Measurements from ENCODE around the gene HS3ST3A1. TPM values are rescaled to one million over a fixed set of nuclear protein-coding genes. Genes with fewer than 3 reads are reported as not detected.

HS3ST3A1 gene
- total and polyA plus RNA-seq, 2 of the 8 experiments (the other 6 are each of a cell fraction or from before 2014, with no cell fraction given) = 5.4 to 5.7 TPM

- ChIA-PET POLR2A (ENCODE audit: partially characterized antibody) (no interaction called here), CTCF (ENCODE audit: partially characterized antibody) (interaction anchor here (0.7 to 0.8 kb wide), 2 partner anchors 51 to 514 kb away, joined by 3 to 4 read pairs; no protein-coding TSS in a partner anchor)
- Histone ChIP-seq H3K56ac (replicated peaks; ENCODE audit: insufficient read length, low read depth, low read length) (peak overlapping the region; percentile 7), H3K27ac (ENCODE audit: low read depth, low read length) (no peak overlapping the region), H3K36me3 (ENCODE audit: control insufficient read depth in 2 of 4, insufficient read depth in 4 of 4, low read length in 3 of 4) (no peaks in the 10 kb centered on the region; a peak in 2 of 8 replicates), H3K4me1 (replicated peaks in 1 of 4; ENCODE audit: control insufficient read depth in 3 of 4, insufficient read depth in 4 of 4, low read length in 3 of 4) (no peaks in the 10 kb centered on the region), H3K9ac (replicated peaks in 1 of 4; ENCODE audit: extremely low read depth in 1 of 4, low read depth in 3 of 4, low read length in 3 of 4) (no peak overlapping the region), H4K20me1 (replicated peaks in 1 of 2; ENCODE audit: control insufficient read depth in 1 of 2, insufficient read depth in 2 of 2, low read length in 2 of 2) (no peaks in the 10 kb centered on the region), H2AFZ (ENCODE audit: low read length) (no peak overlapping the region), H3K27me3 (replicated peaks in 1 of 4; ENCODE audit: control insufficient read depth in 3 of 4, extremely low read depth in 1 of 4, insufficient read depth in 3 of 4, low read length in 3 of 4) (no peaks in the 10 kb centered on the region), H4K5ac (ENCODE audit: insufficient read length, low read depth, low read length) (no peak overlapping the region), H3K4me3 (ENCODE audit: extremely low read depth in 1 of 4, insufficient read depth in 2 of 4, low read depth in 3 of 4, low read length in 4 of 4) (no peak overlapping the region), H3K79me1 (ENCODE audit: low read depth, low read length) (no peaks in the 10 kb centered on the region), H3K14ac (ENCODE audit: insufficient read length) (no peak overlapping the region), H3K79me2 (ENCODE audit: control insufficient read depth in 1 of 2, insufficient read depth in 2 of 2, low read length in 2 of 2) (no peaks in the 10 kb centered on the region), H3K23ac (ENCODE audit: insufficient read length) (no peak overlapping the region), H2AK5ac (ENCODE audit: low read depth, low read length) (no peak overlapping the region), H3K18ac (ENCODE audit: extremely low read depth, low read length) (no peak overlapping the region), H2BK120ac (replicated peaks; ENCODE audit: low read depth, low read length) (no peak overlapping the region), H2BK5ac (ENCODE audit: low read depth, low read length) (no peak overlapping the region), H3K4ac (replicated peaks; ENCODE audit: insufficient read length, low read depth, low read length) (no peak overlapping the region), H2BK20ac (ENCODE audit: low read length) (no peak overlapping the region), H3K9me3 (ENCODE audit: insufficient read depth in 2 of 2, low read depth in 1 of 2, low read length in 1 of 2) (no peaks in the 10 kb centered on the region; a peak in 1 of 4 replicates), H3K4me2 (ENCODE audit: insufficient read depth in 1 of 2, low read depth in 2 of 2, low read length in 2 of 2) (no peak overlapping the region), H2BK15ac (ENCODE audit: low read length) (no peak overlapping the region), H3K23me2 (ENCODE audit: low read depth, low read length) (no peaks in the 10 kb centered on the region), H4K91ac (replicated peaks; ENCODE audit: insufficient read length, low read length) (no peak overlapping the region), H2BK12ac (ENCODE audit: low read depth, low read length) (no peak overlapping the region), H4K8ac (ENCODE audit: extremely low read depth, insufficient read depth, low read length) (no peak overlapping the region)
- DNase-seq (ENCODE audit: low read depth in 1 of 2, low spot score in 2 of 2) (no peak), FAIRE-seq (no peak)
- WGBS, 2 experiments (ENCODE audit: extremely low coverage in 1 of 2, insufficient coverage in 1 of 2, insufficient read length in 1 of 2, insufficient replicate concordance in 2 of 2, low coverage in 1 of 2, low lambda C conversion rate in 2 of 2, missing lambda C conversion rate in 1 of 2) = 72% methylated on average over 8 of the region's 8 CpGs; no CpG with 5 or more reads in 1 of the 2 experiments
- TF ChIP-seq E2F6 (IDR thresholded peaks at IDR 0.05) (no peak), MAX (IDR thresholded peaks at IDR 0.05) (no peak), PHF8 (conservative IDR thresholded peaks at IDR 0.05; ENCODE audit: low read depth, low read length) (no peak), ZNF274 (IDR thresholded peaks at IDR 0.05; ENCODE audit: borderline replicate concordance, extremely low read depth, low read length) (no peak), USF2 (IDR thresholded peaks at IDR 0.05; ENCODE audit: low read length) (no peak), NANOG (IDR thresholded peaks at IDR 0.05; ENCODE audit: insufficient read depth, low read depth, low read length, poor library complexity, severe bottlenecking) (no peak), CEBPB (IDR thresholded peaks at IDR 0.05; ENCODE audit: low read depth, low read length) (no peak), MAFK (IDR thresholded peaks at IDR 0.05; ENCODE audit: low read depth, low read length) (no peak), TAF7 (optimal IDR thresholded peaks at IDR 0.05; ENCODE audit: borderline replicate concordance, low read depth, low read length) (no peak), JUND (IDR thresholded peaks at IDR 0.05; ENCODE audit: low read length) (no peak), ATF3 (IDR thresholded peaks at IDR 0.05; ENCODE audit: insufficient read depth, low read depth, low read length) (no peak), KDM1A (IDR thresholded peaks at IDR 0.05; ENCODE audit: borderline replicate concordance, low read length) (no peak)
Measured at GRCh38 chr17:13545941-13546340, 55.8 kb downstream of the HS3ST3A1 start.
